IPS-20b (cell line): ENCODE measurements around the gene WFDC12.
"Not testable (repeated sequence)": the region's sequence is repeated elsewhere in the genome, so short reads cannot be mapped to it uniquely, and the experiment has no call there.

ENCODE experiments used
- H3K27ac ChIP-seq: one replicate; pipeline ENCODE4 v1.5.1; 2013; ENCODE audit warnings: low read length
- H3K27me3 ChIP-seq: 2 replicates; pipeline ENCODE4 v1.6.1; 2013; ENCODE audit warnings: mild to moderate bottlenecking, low read length, inconsistent platforms; ENCODE audit not compliant: insufficient read depth
- H3K36me3 ChIP-seq: 2 replicates; pipeline ENCODE4 v1.6.1; 2013; ENCODE audit warnings: low read depth, mild to moderate bottlenecking, inconsistent platforms, low read length, moderate library complexity; ENCODE audit not compliant: insufficient read depth
- H3K4me1 ChIP-seq: 2 replicates; pipeline ENCODE4 v1.6.1; 2013; ENCODE audit warnings: mild to moderate bottlenecking, control low read depth, inconsistent platforms, low read length, moderate library complexity; ENCODE audit not compliant: insufficient read depth
- H3K4me3 ChIP-seq: 2 replicates; pipeline ENCODE4 v1.5.1; 2013; ENCODE audit warnings: mild to moderate bottlenecking, low read length, inconsistent platforms
- H3K9ac ChIP-seq: 2 replicates; pipeline ENCODE4 v1.6.1; 2013; ENCODE audit warnings: low read depth, mild to moderate bottlenecking, inconsistent platforms, low read length, moderate library complexity
- H3K9me3 ChIP-seq: 2 replicates; pipeline ENCODE4 v1.6.1; 2013; ENCODE audit warnings: mild to moderate bottlenecking, low read depth, low read length, inconsistent platforms; ENCODE audit not compliant: insufficient read depth

WFDC12 gene, protein sequence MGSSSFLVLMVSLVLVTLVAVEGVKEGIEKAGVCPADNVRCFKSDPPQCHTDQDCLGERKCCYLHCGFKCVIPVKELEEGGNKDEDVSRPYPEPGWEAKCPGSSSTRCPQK

GRCh38 chr20:45124365-45124764 is at the start of gene WFDC12:
WFDC12 (minus strand) TSS chr20:45124465; CDS start chr20:45124447, 18 bp downstream.
- H3K9ac ChIP-seq = no peak within 1 kb of the TSS
- H3K27ac ChIP-seq = no peak within 1 kb of the TSS
- peaks cover 5% of the 10 kb centered on the region; the same call in 1 of the 2 replicates for H3K27me3 ChIP-seq
- H3K4me3 ChIP-seq = no peak within 1 kb of the TSS
- no peaks in the 10 kb centered on the region for H3K36me3 ChIP-seq
- H3K9me3 ChIP-seq = no peaks in the 10 kb centered on the region
- H3K4me1 ChIP-seq = no peaks in the 10 kb centered on the region

GRCh38 chr20:45173522-45173921 is 49.3 kb upstream of the WFDC12 start:
- Histone ChIP-seq H3K27me3 (no peaks in the 10 kb centered on the region), H3K9me3 (no peaks in the 10 kb centered on the region), H3K4me3 (no peak overlapping the region), H3K27ac (no peak overlapping the region), H3K9ac (no peak overlapping the region), H3K4me1 (no peaks in the 10 kb centered on the region), H3K36me3 (no peaks in the 10 kb centered on the region)

DNA sequence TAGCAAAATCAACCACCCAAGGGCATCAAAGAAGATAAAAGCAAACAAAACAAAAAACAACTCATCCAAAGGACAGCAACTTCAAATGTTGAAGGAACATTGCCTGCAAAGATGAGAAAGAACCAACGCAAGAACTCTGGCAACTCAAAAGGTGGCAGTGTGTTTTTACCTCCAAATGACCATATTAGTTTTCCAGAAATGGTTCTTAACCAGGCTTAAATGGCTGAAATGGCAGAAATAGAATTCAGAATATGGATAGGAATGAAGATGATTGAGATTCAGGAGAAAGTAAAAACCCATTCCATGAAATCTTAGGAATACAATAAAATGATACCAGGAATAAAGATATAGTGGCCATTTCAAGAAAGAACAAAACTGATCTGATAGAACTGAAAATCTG is 40.6 kb upstream of the WFDC12 start:
- Histone ChIP-seq H3K4me1 (no peaks in the 10 kb centered on the region), H3K36me3 (no peaks in the 10 kb centered on the region), H3K9ac (no peak overlapping the region), H3K9me3 (0 out of 2 replicates have a peak, but pooled peaks cover 4% of the 10 kb centered on the region), H3K4me3 (no peak overlapping the region), H3K27ac (no peak overlapping the region), H3K27me3 (no peaks in the 10 kb centered on the region)

DNA sequence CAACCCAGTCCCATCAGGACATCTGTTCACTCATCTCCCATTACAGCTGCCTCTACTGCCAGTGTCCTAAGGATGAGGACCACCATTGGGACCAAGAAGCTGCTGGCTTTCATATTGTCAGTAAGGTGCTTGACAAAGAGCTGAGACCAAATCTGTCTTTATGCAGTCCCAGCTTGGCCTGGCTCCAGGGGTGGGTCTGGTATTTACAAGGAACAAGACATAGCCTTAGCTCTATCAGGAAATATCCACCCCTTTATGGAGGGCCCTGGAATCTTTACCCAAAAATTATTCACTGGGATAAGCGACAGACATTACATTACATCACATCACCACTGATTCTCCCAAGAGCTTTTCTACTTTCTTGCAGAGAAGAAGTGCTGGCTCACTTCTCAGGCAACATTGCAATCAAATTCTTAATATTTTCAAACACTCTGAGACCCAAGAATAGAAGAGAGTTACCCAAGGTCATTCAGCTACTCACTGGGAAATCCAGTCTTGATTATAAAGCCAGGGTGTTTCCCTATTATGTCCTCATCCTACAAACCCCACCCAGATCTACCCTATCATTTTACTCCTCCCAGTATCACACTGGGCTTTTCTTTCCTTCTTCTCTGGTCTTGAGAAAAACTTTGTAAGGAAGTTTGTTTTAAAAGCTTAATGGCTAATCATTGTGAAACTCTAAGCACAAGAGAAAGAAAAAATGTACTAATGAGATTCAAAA is 39.0 kb upstream of the WFDC12 start:
- Histone ChIP-seq H3K4me1 (no peaks in the 10 kb centered on the region), H3K9ac (no peak overlapping the region), H3K27ac (no peak overlapping the region), H3K36me3 (no peaks in the 10 kb centered on the region), H3K9me3 (0 out of 2 replicates have a peak, but pooled peaks cover 4% of the 10 kb centered on the region), H3K27me3 (no peaks in the 10 kb centered on the region), H3K4me3 (no peak overlapping the region)

GRCh38 chr20:45157962-45158361 is 33.7 kb upstream of the WFDC12 start:
- H3K4me3 ChIP-seq = no peak overlapping the region
- H3K9ac ChIP-seq = no peak overlapping the region
- H3K27me3 ChIP-seq = no peaks in the 10 kb centered on the region
- no peaks in the 10 kb centered on the region for H3K4me1 ChIP-seq
- peaks cover 3% of the 10 kb centered on the region; the same call in 1 of the 2 replicates for H3K9me3 ChIP-seq
- no peak overlapping the region for H3K27ac ChIP-seq
- no peaks in the 10 kb centered on the region for H3K36me3 ChIP-seq

DNA sequence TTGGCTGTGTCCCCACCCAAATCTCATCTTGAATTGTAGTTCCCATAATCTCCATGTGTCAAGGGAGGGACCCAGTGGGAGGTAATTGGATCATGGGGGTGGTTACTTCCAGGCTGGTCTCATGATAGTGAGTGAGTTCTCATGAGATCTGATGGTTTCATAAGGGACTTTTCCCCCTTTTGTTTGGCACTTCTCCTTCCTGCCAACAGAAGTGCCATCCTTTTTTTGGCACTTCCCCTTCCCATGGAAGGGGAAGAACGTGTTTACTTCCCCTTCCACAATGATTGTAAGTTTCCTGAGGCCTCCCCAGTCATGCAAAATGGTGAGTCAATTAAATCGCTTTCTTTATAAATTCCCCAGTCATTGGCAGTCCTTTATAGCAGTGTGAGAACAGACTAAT is 32.4 kb upstream of the WFDC12 start:
- Histone ChIP-seq H3K4me1 (no peaks in the 10 kb centered on the region), H3K36me3 (no peaks in the 10 kb centered on the region), H3K4me3 (no peak overlapping the region), H3K27ac (no peak overlapping the region), H3K9me3 (peaks cover 3% of the 10 kb centered on the region; the same call in 1 of the 2 replicates), H3K9ac (no peak overlapping the region), H3K27me3 (no peaks in the 10 kb centered on the region)

DNA sequence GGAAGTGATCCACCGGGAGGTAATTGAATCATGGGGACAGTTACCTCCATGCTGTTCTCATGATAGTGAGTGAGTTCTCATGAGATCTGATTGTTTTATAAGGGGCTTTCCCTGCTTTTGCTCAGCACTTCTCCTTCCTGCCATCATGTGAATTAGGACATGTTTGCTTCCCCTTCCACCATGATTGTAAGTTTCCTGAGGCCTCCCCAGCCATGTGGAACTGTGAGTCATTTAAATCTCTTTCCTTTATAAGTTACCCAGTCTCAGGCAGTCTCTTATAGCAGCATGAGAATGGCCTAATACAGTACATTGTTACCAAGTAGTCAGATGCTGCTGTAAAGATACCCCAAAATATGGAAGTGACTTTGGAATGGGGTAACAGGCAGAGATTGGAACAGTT is 30.5 kb upstream of the WFDC12 start:
- H3K4me1 ChIP-seq, H3K27ac ChIP-seq, H3K27me3 ChIP-seq, H3K9ac ChIP-seq, H3K4me3 ChIP-seq, H3K9me3 ChIP-seq, H3K36me3 ChIP-seq: not testable (repeated sequence)

GRCh38 chr20:45154183-45154582 is 29.9 kb upstream of the WFDC12 start:
- peaks cover 4% of the 10 kb centered on the region; the same call in 1 of the 2 replicates for H3K27me3 ChIP-seq
- no peaks in the 10 kb centered on the region for H3K4me1 ChIP-seq
- no peak overlapping the region for H3K27ac ChIP-seq
- peaks cover 3% of the 10 kb centered on the region; the same call in 1 of the 2 replicates for H3K9me3 ChIP-seq
- H3K4me3 ChIP-seq = no peak overlapping the region
- no peaks in the 10 kb centered on the region for H3K36me3 ChIP-seq
- no peak overlapping the region for H3K9ac ChIP-seq

DNA sequence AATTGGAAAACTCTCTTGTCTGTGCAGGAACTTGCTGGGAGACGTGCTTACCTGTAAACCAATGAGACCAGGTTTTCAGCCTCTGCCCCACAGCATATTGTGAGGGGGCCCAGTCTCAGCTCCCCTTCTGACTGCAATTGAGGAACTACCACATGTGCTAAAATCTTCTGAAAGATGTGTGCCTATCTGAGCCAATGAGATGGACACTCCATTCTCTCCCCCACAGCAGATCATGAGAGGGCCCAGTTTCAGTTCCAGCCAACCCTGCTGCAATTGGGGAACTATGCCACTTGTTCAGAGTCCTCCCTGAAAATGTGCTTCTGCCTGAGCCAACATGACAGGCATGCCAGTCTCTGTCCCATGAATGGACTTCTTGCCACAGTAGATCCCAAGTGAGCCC is 29.5 kb upstream of the WFDC12 start:
- Histone ChIP-seq H3K27me3 (peaks cover 4% of the 10 kb centered on the region; the same call in 1 of the 2 replicates), H3K9me3 (peaks cover 3% of the 10 kb centered on the region; the same call in 1 of the 2 replicates), H3K4me3 (no peak overlapping the region), H3K4me1 (no peaks in the 10 kb centered on the region), H3K36me3 (no peaks in the 10 kb centered on the region), H3K9ac (no peak overlapping the region), H3K27ac (no peak overlapping the region)

DNA sequence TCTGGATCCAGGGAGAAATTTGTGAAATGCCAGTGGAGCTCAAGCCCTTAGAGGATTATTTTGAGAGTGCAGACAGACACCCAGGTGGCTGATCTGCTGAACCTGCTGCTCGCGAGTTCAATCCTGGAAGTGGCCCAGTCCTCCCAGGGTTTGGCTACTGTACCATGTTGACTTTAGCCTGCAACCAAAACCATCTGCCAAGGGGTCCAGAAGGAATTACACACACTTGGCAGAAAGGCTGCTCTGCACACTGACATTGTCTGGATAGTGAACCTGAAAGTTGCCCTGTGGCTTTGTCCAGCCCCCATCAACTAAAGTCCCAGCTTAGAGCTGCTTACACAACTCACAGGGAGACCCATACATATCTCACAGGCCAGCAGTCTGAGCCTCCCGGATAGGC is 28.9 kb upstream of the WFDC12 start:
- Histone ChIP-seq H3K27me3 (peaks cover 4% of the 10 kb centered on the region; the same call in 1 of the 2 replicates), H3K4me3 (no peak overlapping the region), H3K27ac (no peak overlapping the region), H3K9ac (no peak overlapping the region), H3K4me1 (no peaks in the 10 kb centered on the region), H3K36me3 (no peaks in the 10 kb centered on the region), H3K9me3 (peaks cover 3% of the 10 kb centered on the region; the same call in 1 of the 2 replicates)

DNA sequence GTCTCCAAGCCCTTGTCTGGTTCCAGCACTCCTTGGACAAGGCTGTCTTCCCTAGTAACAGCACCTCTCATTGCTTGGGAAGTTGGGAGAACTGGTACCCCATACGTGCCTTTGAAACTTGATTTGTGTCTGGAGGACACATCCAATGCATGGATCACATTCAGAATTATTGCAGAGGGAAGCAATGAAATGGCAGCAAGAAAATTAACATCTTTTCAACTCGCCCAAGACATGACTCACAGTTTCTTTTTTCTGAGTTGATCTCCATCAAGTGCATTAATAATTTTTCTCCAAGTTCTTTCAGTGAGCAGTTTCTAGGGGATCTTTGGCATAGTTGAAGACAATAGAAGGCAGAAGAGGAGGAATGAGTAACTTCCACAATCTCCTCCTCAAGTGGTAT is 28.1 kb upstream of the WFDC12 start:
- H3K4me1 ChIP-seq = no peaks in the 10 kb centered on the region
- peaks cover 3% of the 10 kb centered on the region; the same call in 1 of the 2 replicates for H3K9me3 ChIP-seq
- H3K27me3 ChIP-seq = peaks cover 4% of the 10 kb centered on the region; the same call in 1 of the 2 replicates
- H3K9ac ChIP-seq = no peak overlapping the region
- no peak overlapping the region for H3K4me3 ChIP-seq
- H3K27ac ChIP-seq = no peak overlapping the region
- H3K36me3 ChIP-seq = no peaks in the 10 kb centered on the region

DNA sequence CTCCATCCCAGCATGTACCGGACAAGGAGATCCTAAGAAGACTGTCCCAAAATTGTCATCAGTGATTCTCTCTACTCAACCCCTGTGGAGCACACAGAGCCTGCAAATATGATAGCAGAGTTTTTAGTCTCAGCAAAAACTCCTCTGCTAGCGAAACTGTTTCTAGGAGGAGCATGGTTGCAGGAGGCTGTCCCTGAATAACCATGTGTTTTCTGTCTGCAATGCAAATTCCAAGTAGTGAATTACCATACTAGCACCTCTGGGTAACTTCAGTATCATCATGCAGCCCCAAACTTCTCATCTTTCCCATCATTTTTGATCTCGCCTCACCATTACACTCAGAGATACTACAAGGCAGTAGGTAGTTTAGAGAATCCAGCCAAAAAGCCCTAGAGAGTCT is 24.8 kb upstream of the WFDC12 start:
- Histone ChIP-seq H3K27ac (no peak overlapping the region), H3K36me3 (no peaks in the 10 kb centered on the region), H3K4me3 (no peak overlapping the region), H3K9ac (no peak overlapping the region), H3K27me3 (peaks cover 18% of the 10 kb centered on the region; the same call in 1 of the 2 replicates), H3K4me1 (no peaks in the 10 kb centered on the region), H3K9me3 (no peaks in the 10 kb centered on the region)
